GM19468 (cell line): Measurements from ENCODE around the gene GRM8.

Experiments used
- ATAC-seq: cut with Tn5 transposase; IDR thresholded peaks from one replicate; pipeline ENCODE4 v1.9.1; 2021; ENCODE audit warnings: mild to moderate bottlenecking, moderate library complexity, moderate number of reproducible peaks; ENCODE audit not compliant: unreplicated experiment; ENCODE audit errors: extremely low read depth

The GRM8 gene

GRCh38 chr7:126606331-126606730 is 646.4 kb downstream of the GRM8 start:
- no peak for ATAC-seq

- ATAC-seq: no peak
Measured at GRCh38 chr7:126605553-126605952, 647.2 kb downstream of the GRM8 start.

- no peak for ATAC-seq
Measured at GRCh38 chr7:126605056-126605455, 647.7 kb downstream of the GRM8 start.

DNA sequence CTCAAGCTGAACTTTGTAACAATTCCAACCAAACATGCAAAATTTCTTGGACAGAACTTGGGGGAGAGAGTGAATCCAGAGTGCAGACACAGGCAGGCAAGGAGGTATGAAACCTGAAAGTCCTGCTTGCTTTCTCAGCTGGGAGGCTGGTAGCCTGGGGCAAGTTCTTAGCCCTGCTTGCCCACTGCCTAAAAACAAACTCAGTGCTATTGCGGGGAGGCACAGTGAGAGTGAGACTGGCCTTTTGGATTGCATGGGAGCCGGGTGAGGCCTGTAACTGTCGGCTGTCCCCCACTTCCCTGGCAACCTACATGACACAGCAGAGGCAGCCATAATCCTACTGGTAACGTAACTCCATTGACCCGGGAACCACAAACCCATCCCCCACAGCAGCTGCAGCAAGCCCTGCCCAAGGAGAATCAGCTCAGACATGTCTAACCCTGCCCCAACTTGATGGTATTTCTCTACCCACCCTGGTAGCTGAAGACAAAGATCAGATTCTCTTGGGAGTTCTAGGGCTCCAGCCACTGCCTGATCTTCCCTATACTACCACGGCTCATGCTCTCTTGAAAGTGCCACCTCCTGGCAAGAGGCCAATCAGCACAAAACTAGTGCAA is 663.6 kb downstream of the GRM8 start:
- ATAC-seq: no peak

DNA sequence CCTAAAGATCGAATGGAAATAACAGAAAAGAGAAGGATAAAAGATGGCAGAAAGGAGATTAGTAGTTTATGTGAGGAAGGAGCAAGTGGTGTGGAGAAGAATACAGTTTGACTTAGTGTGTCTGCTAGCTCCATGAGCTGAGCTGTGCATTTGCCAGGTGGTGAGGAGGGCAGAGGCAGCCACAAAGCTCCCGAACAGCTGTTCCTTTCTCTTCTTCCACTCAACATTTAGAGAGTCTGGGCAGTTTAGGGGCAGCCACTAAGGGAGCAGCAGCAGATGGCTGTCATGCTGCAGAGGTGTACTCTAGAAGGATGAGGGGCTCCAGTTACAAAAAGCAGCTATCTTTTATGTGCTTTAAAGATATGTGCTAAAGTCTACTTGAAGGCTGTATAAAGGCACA is 674.4 kb downstream of the GRM8 start:
- ATAC-seq: no peak

DNA sequence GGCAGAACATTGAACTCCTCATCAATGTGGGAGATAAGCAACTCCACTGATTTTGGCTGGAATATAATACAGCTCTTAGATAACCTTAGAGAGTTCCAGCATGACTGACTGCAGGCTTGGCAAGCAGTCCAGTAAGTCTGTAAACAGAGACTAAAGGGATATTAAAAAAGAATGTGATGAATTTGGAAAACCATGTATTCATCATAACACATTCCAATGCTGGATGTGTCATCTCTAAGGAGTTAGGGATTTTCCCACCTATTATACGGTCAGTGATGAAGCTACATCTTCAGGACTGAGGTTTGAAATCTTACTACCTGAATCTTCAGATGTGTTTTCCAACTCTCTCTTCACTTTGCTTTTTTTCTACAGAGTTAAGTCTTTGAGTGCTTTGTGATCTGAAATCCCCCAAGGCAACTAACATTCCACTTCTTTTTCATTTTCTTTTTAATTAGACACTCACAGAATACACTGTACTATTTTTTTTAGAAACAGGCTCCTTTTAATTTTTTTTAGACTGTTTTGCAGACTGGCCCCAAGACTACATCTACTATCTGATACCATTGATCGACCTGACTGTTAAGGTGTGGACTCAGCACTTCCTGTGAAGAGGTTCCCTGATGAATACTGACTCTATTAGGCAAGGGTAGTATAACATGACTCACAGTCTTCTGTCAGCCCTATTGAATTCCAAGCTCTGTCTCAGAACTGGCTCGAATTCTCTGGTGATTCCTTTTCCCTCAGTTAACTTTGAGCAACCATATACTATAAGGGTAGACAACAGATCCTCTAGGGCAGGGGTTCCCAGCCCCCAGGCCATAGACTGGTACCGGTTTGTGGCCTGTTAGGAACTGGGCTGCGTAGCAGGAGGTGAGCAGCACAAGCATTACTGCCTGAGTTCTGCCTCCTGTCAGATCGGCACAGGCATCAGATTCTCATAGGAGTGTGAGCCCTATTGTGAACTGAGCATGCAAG is 678.2 kb downstream of the GRM8 start:
- no peak for ATAC-seq

DNA sequence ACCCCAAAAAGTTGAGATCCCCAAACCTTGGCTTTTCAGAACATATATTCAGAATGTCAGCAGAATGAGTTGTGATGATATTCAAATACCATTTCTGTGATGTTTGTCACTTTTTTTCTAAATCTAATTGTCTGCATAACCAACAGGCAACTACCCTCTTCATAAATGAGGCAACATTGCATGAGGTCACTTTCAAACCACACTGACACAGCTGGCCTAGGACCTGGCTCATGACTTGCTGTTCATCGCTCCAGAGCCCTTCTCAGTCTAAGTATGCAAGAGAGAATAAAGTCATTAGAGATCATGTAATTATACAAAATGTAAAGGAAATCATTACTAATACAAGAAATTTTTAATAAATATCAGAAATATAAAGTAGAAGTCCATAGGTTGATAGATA is 681.9 kb downstream of the GRM8 start:
- ATAC-seq: no peak

DNA sequence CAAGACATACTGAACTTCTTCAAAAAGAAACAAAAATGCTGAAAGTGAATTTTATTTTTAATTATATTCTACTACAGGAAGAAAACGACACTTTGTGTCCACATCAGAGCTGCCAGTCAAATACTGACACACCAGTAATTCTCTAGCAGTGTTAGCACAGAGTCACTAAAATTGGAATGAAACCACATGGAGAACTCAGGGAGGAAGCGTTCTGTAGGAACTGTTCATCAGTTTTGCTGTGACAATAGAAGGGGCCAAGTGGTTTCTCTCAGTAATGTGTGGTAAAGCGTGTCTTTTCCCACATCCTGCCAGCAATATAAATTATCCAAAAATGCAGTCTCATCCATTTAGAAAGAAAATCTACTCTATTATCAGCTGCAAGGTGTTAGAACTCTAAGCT is 683.3 kb downstream of the GRM8 start:
- ATAC-seq: no peak

GRCh38 chr7:126557271-126557670 is 695.5 kb downstream of the GRM8 start:
- no peak for ATAC-seq

DNA sequence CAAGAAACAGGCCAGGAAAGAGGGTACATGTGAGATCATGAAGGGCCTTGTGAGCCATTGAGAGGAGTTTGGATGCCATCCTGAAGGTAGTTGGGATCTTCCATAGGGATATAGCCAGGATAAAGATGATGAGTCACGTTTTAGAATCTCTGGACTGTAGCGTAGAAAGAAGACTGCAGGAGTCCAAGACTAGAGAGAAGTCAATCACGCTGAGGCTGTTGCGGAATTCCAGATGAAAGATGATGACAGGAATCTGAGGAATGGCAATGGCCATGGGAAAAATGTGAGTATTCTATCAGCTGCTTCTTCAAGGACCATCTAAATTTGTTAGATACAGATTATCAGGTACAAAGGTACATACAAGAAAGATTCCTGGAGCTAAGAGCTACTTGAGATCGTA is 711.3 kb downstream of the GRM8 start:
- no peak for ATAC-seq

DNA sequence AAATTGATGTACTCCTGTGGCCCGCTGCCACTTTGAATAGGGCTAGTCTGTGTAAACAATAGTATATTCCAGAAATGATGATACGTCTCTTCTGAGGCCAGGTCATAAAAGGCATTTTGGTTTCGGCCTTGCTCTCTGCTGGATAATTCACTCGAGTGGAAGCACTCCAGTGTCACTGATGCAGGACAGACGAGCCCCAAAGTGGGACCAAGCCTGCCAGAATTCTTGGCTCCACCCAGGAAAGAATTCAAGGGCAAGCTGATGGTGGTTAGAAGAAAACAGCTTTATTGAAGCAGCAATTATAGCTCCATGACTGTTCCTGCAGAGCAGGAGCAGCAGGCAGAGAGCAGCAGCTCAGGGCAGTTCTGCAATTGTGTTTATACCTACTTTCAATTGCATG is 717.6 kb downstream of the GRM8 start:
- ATAC-seq: no peak

- no peak for ATAC-seq
Measured at GRCh38 chr7:126533715-126534114, 719.0 kb downstream of the GRM8 start.

GRCh38 chr7:126529833-126530232 is 722.9 kb downstream of the GRM8 start:
- no peak for ATAC-seq

GRCh38 chr7:126529254-126529653 is 723.5 kb downstream of the GRM8 start:
- no peak for ATAC-seq

DNA sequence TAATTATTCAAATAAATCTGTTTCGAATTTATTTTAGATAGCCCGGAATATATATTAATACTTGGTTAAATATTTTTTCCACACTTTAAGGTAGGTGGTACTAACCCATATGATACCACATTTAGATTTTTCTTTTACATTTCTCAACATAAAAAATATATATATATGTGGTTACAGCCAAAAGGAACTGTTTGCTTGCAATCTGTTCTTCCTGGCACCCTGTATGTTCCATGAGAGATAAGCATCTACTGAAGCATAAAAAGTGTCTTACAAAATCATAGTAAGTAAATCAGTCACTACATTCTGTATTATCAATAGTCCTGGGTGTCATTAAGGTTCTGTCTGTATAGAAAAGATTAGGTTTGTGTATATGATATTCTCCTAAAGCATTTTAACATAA is 726.8 kb downstream of the GRM8 start:
- ATAC-seq: no peak

DNA sequence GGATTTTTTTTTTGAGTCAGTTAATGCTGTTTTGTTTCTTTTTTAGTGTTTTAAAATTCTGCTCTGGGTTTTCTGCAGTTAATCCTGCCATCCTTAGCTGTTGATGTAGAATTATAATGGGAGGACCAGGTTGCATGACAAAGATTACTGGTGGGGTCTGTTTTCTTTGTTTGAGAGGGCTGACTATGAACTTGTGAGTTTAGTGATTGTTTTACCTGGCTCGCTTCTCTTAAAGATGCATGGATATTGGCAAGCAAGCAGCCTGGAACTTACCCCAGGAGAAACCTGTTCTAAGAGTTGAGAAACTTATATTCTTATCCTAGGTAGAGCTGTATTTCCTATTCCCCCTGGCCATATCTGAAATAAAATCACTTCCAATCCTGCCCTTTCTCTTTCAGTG is 727.8 kb downstream of the GRM8 start:
- ATAC-seq: no peak

DNA sequence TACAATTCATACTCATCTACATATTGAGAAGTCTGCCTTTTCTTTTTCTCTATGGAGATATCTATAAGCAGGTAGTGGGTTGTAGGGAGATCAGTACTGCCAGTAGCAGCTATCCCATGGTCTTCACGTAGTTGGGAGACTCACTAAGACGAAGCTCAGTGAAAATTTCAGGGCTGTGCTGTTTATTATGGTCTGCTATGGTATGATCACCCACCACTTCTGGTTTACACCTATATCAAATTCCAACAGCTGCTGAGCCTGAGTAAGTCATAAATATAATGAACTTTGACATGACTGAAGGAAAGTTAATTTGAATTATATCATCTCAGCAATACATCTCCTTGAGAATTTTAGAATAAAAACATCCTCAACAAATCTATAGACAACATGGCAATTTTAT is 741.7 kb downstream of the GRM8 start:
- ATAC-seq: no peak

DNA sequence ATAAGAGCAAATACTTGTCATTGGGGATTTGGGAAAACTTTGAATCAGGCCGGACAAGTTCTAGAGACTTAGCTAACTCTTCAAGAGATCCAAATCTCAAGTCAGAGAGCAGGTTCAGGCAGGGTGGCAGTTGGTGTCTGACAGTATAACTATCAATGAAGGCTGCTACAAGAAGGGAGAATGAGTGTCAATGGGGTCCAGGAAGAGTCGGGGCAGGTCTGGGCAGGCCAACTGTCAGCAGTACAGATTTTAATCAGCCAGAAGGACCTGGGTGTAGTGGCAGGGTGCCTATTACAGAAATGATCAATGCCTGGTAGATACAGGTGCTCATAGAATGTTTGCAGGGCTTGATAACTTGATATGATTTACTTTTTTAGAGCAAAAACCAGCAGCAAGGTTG is 751.1 kb downstream of the GRM8 start:
- no peak for ATAC-seq

DNA sequence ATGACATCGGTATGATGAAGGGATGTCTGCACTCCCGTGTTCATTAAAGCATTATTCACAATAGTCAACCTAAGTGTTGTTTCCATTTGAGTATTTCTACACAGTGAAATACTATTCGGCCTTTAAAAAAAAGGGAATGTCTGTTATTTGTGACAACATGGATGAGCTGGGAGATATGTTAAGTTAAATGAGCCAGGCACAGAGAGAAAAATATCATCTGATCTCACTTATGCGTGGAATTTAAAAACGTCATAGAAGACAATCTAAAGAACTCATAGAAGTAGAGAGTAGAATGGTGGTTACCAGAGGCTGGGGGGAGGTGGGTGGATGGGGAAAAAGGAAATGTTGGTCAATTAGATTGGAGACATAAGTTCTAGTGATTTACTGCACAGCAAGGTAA is 753.3 kb downstream of the GRM8 start:
- no peak for ATAC-seq

DNA sequence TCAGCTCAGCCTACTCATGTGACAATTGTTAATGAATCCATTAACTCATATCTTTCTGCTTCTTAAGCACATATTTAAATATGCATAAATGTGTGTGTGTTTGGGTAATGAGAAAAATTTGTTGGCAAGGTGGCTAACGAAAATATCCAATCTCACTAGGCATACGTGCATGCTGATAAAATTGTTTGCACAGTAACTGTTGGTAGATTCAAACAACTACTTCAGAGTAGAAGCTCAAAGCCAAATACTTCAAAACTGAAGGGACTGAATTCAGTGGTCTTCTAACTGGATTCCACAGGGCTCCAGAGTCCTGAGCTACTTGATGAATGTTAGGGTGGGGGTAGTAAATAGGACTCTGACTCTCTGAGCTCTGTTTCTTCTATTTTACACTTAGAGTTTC is 757.0 kb downstream of the GRM8 start:
- no peak for ATAC-seq

DNA sequence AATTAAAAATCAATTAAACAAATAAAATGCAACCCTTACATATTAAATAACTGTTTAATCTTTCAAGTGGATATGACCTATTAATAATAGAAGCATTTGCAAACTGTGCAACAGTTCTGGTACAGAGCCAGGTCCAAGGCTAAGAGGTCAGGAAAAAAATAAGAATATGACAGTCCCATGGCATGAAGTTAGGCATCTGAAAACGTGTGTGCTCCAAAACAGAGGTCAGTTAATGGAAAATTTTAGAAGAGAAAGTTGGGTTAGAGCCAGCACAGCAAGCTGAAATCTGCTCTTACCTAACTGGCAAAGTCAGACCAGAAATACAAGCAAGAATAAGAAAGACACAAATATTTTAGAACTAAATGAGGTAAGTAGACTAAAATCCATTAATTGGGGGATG is 757.7 kb downstream of the GRM8 start:
- ATAC-seq: no peak

- no peak for ATAC-seq
Measured at GRCh38 chr7:126493801-126494200, 758.9 kb downstream of the GRM8 start.
